HG02763 (cell line): ENCODE results near the gene EIF4B.

Source experiments
- ATAC-seq: cut with Tn5 transposase; IDR thresholded peaks from one replicate; pipeline ENCODE4 v1.9.1; 2021; ENCODE audit warnings: mild to moderate bottlenecking, moderate library complexity; ENCODE audit not compliant: unreplicated experiment

The EIF4B gene

GRCh38 chr12:53067993-53068770 is 61.9 kb downstream of the EIF4B start:
- no peak for ATAC-seq

DNA sequence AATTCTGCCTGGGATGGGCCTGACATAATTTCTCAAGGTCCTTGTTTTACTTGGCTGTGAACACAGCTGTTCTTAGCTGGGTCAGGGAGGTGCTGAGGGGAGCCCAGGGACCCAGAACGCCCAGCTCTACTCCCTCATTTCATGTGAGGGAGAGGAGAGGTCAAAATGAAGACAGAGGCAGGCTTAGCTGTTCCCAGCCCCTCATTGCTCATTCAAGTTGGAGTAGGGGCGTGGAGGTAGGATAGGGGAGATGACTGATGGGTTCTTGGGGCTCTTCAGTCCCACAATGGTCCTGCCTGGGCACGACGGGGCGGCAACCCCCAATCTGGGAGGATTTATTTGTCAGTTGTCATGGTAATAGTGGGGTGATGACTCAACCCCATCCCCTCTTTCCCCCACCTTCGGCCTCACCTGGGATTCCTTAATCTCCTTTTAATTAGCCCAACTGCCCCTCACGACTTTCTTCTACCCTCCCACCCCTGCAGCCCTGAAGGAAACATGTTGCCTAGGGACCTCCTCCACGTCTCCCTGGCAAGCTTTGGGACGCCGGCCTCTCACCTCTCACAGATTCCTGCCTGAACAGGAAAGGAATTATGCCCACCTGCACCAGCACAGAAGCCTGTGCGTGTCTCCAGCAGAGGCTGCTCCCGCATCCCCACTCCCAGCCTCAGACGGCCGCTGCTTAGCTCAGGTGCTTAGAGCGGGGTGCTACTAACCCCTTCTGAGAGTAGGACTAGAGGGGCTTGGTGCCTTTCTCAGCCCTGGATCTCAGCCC is 62.7 kb downstream of the EIF4B start:
- ATAC-seq, result no peak

DNA sequence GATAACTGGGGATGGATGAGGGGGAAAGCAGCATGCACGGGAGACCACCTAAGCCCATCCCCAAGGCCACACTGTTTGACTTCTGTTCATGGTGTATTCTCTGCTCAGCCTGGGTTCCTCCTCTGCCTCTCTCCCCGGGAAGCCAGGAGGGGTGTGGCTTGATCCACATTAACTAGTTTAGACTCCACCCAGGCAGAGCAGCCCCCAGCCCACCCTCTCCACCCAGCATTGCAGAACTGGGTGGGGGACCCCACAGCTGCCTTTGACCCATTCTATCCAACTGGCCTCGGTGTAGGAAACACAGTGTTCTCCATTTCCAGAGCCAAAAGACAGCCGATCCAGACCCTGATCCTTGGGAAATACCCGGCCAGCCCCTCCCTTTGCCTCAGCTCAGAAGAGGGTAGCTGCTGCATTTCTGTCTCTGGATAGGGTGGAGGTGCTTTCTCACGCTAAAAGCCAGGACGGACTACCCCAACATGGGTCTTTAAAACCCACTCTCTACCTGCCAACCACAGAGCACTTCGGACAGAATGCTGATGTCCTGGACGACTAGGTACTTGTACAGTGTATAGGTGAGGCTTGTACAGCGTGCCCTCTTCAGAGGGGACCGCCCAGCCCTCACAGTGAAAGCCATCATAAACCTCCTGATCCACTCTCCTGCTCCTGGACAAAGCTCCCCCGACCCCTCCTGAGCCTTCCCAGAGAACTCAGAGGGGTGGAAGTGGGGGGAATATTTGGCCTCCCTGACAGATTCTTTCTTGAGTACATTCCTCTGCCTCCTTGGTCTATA is 63.6 kb downstream of the EIF4B start:
- no peak for ATAC-seq

- ATAC-seq, result no peak
Measured at GRCh38 chr12:53070877-53071492, 64.7 kb downstream of the EIF4B start.

GRCh38 chr12:53071591-53072551 is 65.6 kb downstream of the EIF4B start:
- no peak for ATAC-seq

DNA sequence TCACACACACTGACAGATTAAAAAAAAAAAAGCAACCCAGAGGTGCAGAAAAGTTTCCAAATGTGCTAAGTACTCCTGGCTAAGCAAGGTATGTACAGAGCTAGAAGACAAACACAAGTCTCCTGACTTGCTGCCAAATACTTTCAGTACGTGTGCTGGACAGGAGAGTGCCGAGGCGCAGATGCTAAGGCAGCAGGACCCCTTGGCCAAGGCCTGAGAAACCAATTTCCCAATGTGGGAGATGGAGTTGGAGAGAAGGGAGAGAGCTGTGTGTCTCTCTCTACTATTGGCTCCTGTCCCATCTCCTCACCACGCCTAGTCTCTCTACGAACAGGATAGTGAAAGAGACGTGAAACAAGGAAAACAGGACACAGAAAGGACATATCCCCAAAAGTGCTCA is 67.6 kb downstream of the EIF4B start:
- no peak for ATAC-seq

GRCh38 chr12:53074283-53074998 is 68.2 kb downstream of the EIF4B start:
- no peak for ATAC-seq

- no peak for ATAC-seq
Measured at GRCh38 chr12:53074999-53075370, 68.7 kb downstream of the EIF4B start.

DNA sequence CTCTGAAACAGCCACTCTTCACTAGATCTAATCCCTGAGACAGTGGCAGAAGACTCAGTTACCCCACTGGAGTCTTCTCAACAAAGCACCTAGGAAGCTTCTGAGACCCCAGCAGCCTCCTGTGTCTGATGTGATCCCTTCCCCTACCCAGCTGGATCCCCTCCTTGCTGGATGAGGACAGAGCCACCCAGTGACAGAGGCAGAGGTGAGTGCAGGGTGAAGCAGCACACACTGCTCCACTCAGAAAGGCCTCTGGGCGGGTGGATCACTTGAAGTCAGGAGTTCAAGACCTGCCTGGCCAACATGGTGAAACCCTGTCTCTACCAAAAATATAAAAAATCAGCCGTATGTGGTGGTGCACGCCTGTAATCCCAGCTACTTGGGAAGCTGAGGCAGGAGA is 70.2 kb downstream of the EIF4B start:
- no peak for ATAC-seq

DNA sequence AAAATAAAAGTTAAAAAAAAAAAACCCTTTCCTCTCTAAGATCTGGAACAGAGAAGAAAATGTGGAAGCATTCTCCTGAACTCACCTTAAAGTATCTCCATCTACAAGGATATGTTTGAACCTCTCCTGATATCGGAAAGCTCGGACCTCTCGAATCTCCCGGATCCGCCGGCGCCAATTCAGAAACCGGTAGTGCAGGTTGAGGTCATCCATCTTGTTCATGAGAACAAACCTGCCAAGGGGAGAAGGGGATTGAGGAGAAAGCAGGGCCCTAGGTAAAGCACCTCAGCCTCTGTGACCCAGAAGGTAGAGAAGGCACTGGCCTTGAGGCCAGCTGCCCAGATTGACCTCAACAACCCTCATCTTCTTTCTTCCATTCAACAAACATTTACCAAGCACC is 70.8 kb downstream of the EIF4B start:
- ATAC-seq, result no peak

DNA sequence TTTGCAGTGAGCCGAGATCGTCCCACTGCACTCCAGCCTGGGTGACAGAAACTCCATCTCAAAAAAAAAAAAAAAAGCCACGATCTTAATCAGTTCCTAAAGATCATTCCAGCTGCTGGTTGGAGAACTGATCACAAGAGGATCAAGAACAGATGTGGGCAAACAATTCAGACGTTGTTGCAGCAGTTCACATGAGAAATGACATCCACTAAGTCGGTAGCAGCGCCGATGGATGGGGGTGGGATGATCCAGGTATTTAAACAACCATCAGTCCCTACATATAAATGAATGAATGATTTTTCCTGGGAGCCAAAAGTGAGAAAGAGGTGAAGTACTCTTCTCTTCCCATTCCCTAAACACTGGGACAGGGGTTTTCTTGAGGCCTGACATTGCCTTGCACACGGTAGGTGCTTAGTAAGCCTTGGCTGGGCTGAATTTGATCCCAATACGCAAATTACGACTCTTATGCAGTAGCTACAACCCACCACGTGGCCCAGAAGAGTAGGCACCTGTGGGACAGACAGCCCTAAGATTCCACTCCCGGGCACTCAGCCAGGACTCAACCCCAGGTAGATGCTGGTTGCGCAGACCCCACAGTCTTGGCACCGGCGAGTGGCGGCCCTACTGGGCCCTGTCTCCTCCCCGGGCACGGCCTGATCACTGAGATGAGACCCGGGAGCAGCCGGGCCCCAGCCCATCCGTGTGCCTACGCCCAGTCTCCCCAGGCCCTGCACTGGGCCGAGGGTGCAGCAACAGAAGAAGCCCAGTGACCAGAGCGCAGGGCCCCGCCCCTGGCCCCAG is 72.4 kb downstream of the EIF4B start:
- no peak for ATAC-seq

DNA sequence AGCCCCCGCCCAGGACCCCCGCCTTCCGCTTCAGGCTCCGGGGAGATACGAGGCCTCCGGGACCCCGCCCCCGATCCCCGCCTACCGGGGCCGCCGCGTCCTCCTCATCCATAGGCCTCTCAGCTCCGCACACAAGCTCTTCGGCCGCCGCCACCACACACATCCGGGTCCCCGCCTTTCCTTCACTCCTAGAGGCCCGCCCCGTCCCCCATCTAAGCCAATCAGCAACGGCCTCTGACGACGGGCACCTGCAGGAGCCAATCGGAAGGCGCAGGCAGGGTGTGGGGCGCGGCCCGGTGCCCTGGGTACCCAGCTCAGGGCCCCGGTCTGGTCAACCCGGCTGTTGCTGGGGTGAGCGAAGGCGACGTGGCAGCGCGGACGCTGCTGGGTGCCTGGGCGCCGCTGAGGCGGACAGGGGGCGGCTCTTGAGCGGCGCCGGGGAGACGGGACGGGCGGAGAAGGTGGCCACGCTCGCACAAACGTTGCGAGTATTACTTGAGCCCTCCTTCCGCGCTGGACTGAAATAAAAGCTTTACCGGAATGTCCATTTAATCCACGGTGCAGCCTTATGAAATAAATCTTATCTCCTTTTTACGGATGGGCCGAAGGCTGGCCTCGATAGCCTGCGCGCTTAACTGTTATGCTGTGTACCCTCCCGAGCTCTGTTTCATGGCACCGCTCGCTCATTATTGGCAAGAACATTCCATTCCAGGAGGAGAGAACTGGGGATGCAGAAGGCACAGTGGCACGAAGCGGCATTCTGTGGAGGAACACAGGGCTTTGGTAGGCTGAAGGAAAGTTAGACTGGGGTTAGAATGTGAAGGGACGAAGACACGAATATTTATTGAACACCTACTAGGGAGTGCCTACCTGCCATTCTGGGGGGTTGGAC is 73.2 kb downstream of the EIF4B start, which contains the start of gene SPRYD3:
Gene SPRYD3 (minus strand): TSS at position 165 of the 892 bp plus-strand sequence. CDS start 57 bp downstream, at position 108.
- ATAC-seq, result peak; percentile 98

DNA sequence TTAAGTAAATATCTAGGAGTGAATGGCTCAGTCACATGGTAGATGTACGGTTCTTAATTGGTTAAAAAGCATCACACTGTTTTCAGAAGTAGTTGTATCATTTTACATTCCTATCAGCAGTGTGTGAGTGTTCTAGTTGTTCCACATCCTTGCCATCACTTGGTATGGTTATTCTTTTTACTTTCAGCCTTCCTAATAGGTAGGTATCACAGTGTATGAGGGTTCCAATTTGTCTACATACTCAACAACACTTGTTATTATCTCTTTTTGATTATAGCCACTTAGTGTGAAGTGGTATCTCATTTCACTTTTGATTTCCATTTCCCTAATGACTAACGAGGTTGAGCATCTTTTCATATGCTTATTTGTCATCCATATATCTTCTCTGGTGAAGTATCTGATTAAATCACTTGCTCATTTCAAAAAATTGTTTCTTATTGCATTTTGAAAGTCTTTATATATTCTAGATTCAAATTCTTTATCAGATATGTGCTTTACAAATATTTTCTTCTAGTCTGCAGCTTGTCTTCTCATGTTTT is 76.5 kb downstream of the EIF4B start:
- ATAC-seq, result no peak

DNA sequence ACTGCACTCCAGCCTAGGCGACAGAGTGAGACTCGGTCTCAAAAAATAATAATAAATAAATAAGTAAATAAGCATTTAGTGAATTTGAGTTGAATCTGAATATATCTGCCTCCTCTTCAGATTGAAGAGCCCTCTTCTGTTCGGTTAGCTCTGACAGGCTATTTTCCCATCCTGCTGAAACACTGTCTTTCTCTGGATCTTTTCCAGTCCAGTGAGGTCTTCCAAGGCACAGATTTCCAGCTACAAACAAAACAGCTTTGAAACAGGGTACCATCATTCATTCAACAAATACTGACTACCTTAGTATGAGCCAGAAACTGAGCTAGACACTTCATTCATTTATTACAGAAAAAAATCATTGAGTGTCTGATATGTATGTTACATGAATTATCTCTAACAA is 80.1 kb downstream of the EIF4B start:
- no peak for ATAC-seq

- no peak for ATAC-seq
Measured at GRCh38 chr12:53090105-53090504, 83.8 kb downstream of the EIF4B start.

DNA sequence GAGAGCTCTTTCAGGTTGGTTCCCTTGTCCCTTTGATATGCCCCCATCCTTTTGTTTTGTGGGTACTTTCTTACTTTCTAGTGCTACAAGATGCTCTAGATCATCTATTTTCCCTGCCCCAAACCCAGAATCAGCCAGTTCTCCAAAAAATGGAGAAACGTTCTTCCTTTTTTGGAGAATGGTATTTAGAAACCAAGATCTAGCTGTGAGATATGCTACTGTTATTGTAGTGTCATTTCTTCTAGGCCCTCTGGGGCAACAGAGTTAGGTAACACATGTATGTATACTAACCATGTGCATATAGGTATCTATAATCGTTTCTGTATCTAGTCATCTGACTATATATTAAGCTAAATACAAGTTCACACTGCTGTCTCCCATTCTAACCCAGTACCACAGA is 84.3 kb downstream of the EIF4B start:
- ATAC-seq, result no peak

GRCh38 chr12:53091756-53092155 is 85.5 kb downstream of the EIF4B start:
- no peak for ATAC-seq
